Measurements from ENCODE around the gene SHC1. TPM values are rescaled to one million over a fixed set of nuclear protein-coding genes. Genes with fewer than 3 reads are reported as not detected.

Gene SHC1
- polyA plus RNA-seq, 3 donors: 26.7 to 70.6 (median 31.5) TPM

DNA sequence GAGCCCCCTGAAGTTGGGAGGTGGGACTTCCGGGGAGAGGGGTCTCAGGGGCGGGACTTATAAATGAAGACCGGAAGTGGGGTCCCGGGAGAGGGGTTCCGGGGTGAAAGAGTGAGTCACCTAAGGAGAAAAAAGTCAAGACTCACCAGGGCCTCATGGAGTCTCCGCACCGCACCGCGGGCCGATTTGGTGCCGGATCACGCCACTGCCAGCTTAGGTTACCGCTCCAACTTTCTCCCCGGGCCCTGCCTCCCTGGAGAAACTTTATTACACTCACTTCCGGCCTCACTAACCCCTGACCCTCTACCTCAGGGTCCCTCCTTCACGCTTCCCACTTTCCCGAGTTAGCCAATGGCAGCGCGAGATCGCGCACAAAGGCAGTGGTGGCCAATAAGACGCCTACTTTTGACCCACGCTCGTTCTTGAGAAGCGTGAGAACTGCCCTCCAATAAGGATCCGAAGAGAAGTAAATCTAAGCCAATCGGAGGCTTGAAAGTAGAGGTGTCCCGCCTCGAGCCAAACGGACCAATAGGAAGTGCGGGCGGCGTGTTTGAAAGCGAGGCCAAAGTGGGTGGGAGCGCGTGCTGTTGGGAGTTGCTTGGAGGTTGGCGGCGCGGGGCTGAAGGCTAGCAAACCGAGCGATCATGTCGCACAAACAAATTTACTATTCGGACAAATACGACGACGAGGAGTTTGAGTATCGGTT is 3.7 kb upstream of the SHC1 start, which contains the start of gene CKS1B:
TSS of gene CKS1B (plus strand) at position 580 of the 706 bp plus-strand sequence. CDS start at position 645, 65 bp downstream.
- peaks cover 0 to 9% of the 10 kb centered on the region in 2 donors for H3K36me3 ChIP-seq (replicated peaks in 1 of 2; ENCODE audit: control insufficient read depth in 1 of 2, insufficient read depth in 2 of 2, low read length in 2 of 2)
- Mint-ChIP-seq H3K27me3 (ENCODE audit: low read depth in 3 of 3) (peaks cover 0 to 3% (median 0%) of the 10 kb centered on the region in 3 donors), H3K36me3 (peaks cover 14 to 23% of the 10 kb centered on the region in 2 donors), H3K27ac (no peak within 1 kb of the TSS), H3K4me3 (no peak within 1 kb of the TSS), H3K4me1 (peaks cover 42% of the 10 kb centered on the region), H3K9me3 (no peaks in the 10 kb centered on the region)
- peak within 1 kb of the TSS; percentile 61 to 95 (median 92) for H3K4me3 ChIP-seq (replicated peaks in 1 of 3; ENCODE audit: low read depth in 2 of 3, low read length in 3 of 3)
- H3K9me3 ChIP-seq (replicated peaks in 1 of 2; ENCODE audit: control insufficient read depth in 1 of 2, insufficient read depth in 1 of 2, low read length in 2 of 2): no peaks in the 10 kb centered on the region
- WGBS (ENCODE audit: insufficient coverage): under 1% methylated on average over 37 of the region's 47 CpGs
- intact Hi-C loops (cut with micrococcal nuclease): loop anchor here (5.0 kb wide), 3 partner anchors 33 to 88 kb away; partner anchors contain the start of gene EFNA4 (in 1 of the 2)
- peak within 1 kb of the TSS; percentile 82 for H3K9ac ChIP-seq (ENCODE audit: insufficient read depth, low read length, poor library complexity, severe bottlenecking)
- H3K27ac ChIP-seq (ENCODE audit: low read depth in 1 of 2, low read length in 2 of 2): peak within 1 kb of the TSS; percentile 94 to 98
- H3K4me2 ChIP-seq (replicated peaks; ENCODE audit: extremely low read depth, low read length, poor library complexity, severe bottlenecking): peak within 1 kb of the TSS; percentile 99
- H3K4me1 ChIP-seq (ENCODE audit: control insufficient read depth in 1 of 2, insufficient read depth in 2 of 2, low read length in 2 of 2): peaks cover 49 to 56% of the 10 kb centered on the region in 2 donors
- H4K20me1 ChIP-seq (ENCODE audit: insufficient read depth, low read length): peaks cover 41% of the 10 kb centered on the region
- H3K79me2 ChIP-seq (ENCODE audit: insufficient read depth, low read length): peaks cover 82% of the 10 kb centered on the region
- peak within 1 kb of the TSS; percentile 89 for H2AFZ ChIP-seq (ENCODE audit: insufficient read depth, low read depth, low read length, poor library complexity, severe bottlenecking)
- H3K27me3 ChIP-seq (ENCODE audit: control insufficient read depth in 2 of 2, insufficient read depth in 2 of 2, low read length in 2 of 2): no peaks in the 10 kb centered on the region
- DNase-seq: peak; percentile 99 to 100 (median 100)
- TF ChIP-seq, protein P1, sequence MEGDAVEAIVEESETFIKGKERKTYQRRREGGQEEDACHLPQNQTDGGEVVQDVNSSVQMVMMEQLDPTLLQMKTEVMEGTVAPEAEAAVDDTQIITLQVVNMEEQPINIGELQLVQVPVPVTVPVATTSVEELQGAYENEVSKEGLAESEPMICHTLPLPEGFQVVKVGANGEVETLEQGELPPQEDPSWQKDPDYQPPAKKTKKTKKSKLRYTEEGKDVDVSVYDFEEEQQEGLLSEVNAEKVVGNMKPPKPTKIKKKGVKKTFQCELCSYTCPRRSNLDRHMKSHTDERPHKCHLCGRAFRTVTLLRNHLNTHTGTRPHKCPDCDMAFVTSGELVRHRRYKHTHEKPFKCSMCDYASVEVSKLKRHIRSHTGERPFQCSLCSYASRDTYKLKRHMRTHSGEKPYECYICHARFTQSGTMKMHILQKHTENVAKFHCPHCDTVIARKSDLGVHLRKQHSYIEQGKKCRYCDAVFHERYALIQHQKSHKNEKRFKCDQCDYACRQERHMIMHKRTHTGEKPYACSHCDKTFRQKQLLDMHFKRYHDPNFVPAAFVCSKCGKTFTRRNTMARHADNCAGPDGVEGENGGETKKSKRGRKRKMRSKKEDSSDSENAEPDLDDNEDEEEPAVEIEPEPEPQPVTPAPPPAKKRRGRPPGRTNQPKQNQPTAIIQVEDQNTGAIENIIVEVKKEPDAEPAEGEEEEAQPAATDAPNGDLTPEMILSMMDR (IDR thresholded peaks at IDR 0.05): no peak

DNA sequence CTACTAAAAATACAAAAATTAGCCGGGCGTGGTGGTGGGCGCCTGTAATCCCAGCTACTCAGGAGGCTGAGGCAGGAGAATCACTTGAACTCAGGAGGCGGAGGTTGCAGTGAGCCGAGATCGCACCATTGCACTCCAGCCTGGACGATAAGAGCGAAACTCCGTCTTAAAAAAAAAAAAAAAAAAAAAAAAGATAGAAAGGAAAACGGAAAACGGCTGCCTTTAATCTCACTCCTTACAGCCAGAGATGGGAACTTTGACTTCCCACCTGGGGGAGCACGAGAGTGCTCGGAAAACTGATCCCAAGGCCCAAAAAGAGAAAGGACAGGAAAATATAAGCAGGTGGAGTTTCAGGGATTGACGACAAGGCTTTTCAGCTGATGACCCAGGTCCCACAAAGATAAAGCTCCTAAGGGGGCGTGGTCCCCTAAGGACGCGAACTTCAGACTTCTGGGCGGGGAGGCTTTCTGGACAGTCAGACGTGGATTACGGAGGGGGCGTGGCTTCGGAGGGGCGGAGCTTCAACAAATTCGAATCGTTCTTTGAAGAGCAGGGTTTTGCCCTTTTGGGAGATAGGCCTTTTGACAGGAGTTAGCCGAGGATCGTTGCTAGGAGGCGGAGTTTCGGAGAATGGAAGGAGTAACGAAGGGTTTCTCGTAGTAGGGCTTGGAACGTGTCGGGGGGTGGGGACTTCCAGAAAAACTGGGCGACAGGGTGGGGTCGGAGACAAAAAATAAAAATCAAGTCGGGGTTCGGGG is 3.0 kb upstream of the SHC1 start:
- Histone ChIP-seq H4K20me1 (ENCODE audit: insufficient read depth, low read length) (peaks cover 48% of the 10 kb centered on the region), H2AFZ (ENCODE audit: insufficient read depth, low read depth, low read length, poor library complexity, severe bottlenecking) (no peak overlapping the region), H3K4me1 (ENCODE audit: control insufficient read depth in 1 of 2, insufficient read depth in 2 of 2, low read length in 2 of 2) (peaks cover 49 to 56% of the 10 kb centered on the region in 2 donors), H3K27me3 (ENCODE audit: control insufficient read depth in 2 of 2, insufficient read depth in 2 of 2, low read length in 2 of 2) (no peaks in the 10 kb centered on the region), H3K4me2 (replicated peaks; ENCODE audit: extremely low read depth, low read length, poor library complexity, severe bottlenecking) (peak overlapping the region; percentile 99), H3K9ac (ENCODE audit: insufficient read depth, low read length, poor library complexity, severe bottlenecking) (peak overlapping the region; percentile 82), H3K4me3 (replicated peaks in 1 of 3; ENCODE audit: low read depth in 2 of 3, low read length in 3 of 3) (peak overlapping the region; percentile 61 to 92 (median 64)), H3K79me2 (ENCODE audit: insufficient read depth, low read length) (peaks cover 87% of the 10 kb centered on the region), H3K36me3 (replicated peaks in 1 of 2; ENCODE audit: control insufficient read depth in 1 of 2, insufficient read depth in 2 of 2, low read length in 2 of 2) (peaks cover 5 to 16% of the 10 kb centered on the region in 2 donors), H3K9me3 (replicated peaks in 1 of 2; ENCODE audit: control insufficient read depth in 1 of 2, insufficient read depth in 1 of 2, low read length in 2 of 2) (no peaks in the 10 kb centered on the region), H3K27ac (ENCODE audit: low read depth in 1 of 2, low read length in 2 of 2) (peak overlapping the region; percentile 94 to 98)
- intact Hi-C loops (cut with micrococcal nuclease): loop anchor here (5.0 kb wide), 3 partner anchors 34 to 89 kb away; partner anchors contain the start of gene EFNA4 (in 1 of the 2)
- Mint-ChIP-seq H3K27ac (no peak overlapping the region), H3K4me1 (peaks cover 42% of the 10 kb centered on the region), H3K27me3 (ENCODE audit: low read depth in 3 of 3) (peaks cover 0 to 3% (median 0%) of the 10 kb centered on the region in 3 donors), H3K4me3 (no peak overlapping the region), H3K9me3 (no peaks in the 10 kb centered on the region), H3K36me3 (peaks cover 20 to 28% of the 10 kb centered on the region in 2 donors)
- TF ChIP-seq, protein P1 (IDR thresholded peaks at IDR 0.05): no peak
- WGBS (ENCODE audit: insufficient coverage): under 1% methylated on average over 24 of the region's 37 CpGs
- DNase-seq: peak; percentile 91 to 97 (median 94)

Data from CD14-positive monocyte (primary cell).